ENCODE data around the gene CSN1S1. TPM values are rescaled to one million over a fixed set of nuclear protein-coding genes. Genes with fewer than 3 reads are reported as not detected.

Gene CSN1S1
- total RNA-seq, 5 donors from 2014 or later (not counting 1 experiment from before 2014, with no cell fraction given) = not detected

Other genes starting within 250 kb of the CSN1S1 start
- 10 to 100 TPM in 2 of 5 donors, 1 to 10 TPM in 3; 8.0 to 22.6 (median 10.0) TPM for gene SULT1B1, start 170.4 kb upstream of the CSN1S1 start, total RNA-seq
- gene SULT1E1, start 70.9 kb upstream of the CSN1S1 start, total RNA-seq = not detected
- gene CSN2, start 34.7 kb downstream of the CSN1S1 start, total RNA-seq = not detected
- gene STATH, start 64.9 kb downstream of the CSN1S1 start, total RNA-seq = not detected
- gene HTN3, start 97.4 kb downstream of the CSN1S1 start, total RNA-seq = not detected
- gene HTN1, start 119.4 kb downstream of the CSN1S1 start, total RNA-seq = not detected
- gene PRR27, start 223.2 kb downstream of the CSN1S1 start, total RNA-seq = not detected

Measured in T-cell (primary cell).